H9 (cell line): ENCODE data around the gene DDX51. TPM values are rescaled to one million over a fixed set of nuclear protein-coding genes. Genes with fewer than 3 reads are reported as not detected.

ENCODE experiments used
- DNase-seq: peaks from one replicate; pipeline ENCODE4 v3.0.0-alpha.2; 2017
- H2AFZ ChIP-seq: one replicate; pipeline ENCODE4 v1.6.1; 2013; ENCODE audit warnings: mild to moderate bottlenecking, low read length, control low read depth, moderate library complexity
- H2AK5ac ChIP-seq: 2 replicates; pipeline ENCODE4 v1.6.1; 2013; ENCODE audit warnings: low read length, control low read depth, mixed read lengths; ENCODE audit not compliant: insufficient read length
- H2BK120ac ChIP-seq: one replicate; pipeline ENCODE4 v1.6.1; 2013; ENCODE audit warnings: low read depth, mild to moderate bottlenecking, low read length, control low read depth, inconsistent platforms; ENCODE audit not compliant: poor library complexity, severe bottlenecking
- H2BK12ac ChIP-seq: 2 replicates; pipeline ENCODE4 v1.6.1; 2013; ENCODE audit warnings: low read length, control low read depth, mixed read lengths, low read depth; ENCODE audit not compliant: insufficient read length
- H2BK15ac ChIP-seq: 2 replicates; pipeline ENCODE4 v1.6.1; 2013; ENCODE audit warnings: low read depth, low read length, control low read depth
- H2BK20ac ChIP-seq: one replicate; pipeline ENCODE4 v1.6.1; 2013; ENCODE audit warnings: low read depth, mild to moderate bottlenecking, low read length, control low read depth, inconsistent platforms; ENCODE audit not compliant: poor library complexity, severe bottlenecking
- H2BK5ac ChIP-seq: 2 replicates; pipeline ENCODE4 v1.6.1; 2013; ENCODE audit warnings: low read length, control low read depth, mixed read lengths; ENCODE audit not compliant: insufficient read length
- H3K14ac ChIP-seq: 2 replicates; pipeline ENCODE4 v1.6.1; 2013; ENCODE audit warnings: low read length, control low read depth; ENCODE audit not compliant: insufficient read depth
- H3K18ac ChIP-seq: 2 replicates; pipeline ENCODE4 v1.6.1; 2013; ENCODE audit warnings: low read depth, mild to moderate bottlenecking, mixed read lengths, low read length, control low read depth; ENCODE audit not compliant: insufficient read length
- H3K23ac ChIP-seq: 2 replicates; pipeline ENCODE4 v1.6.1; 2013; ENCODE audit warnings: low read length, control low read depth, mixed read lengths, low read depth; ENCODE audit not compliant: insufficient read length
- H3K23me2 ChIP-seq: 2 replicates; pipeline ENCODE4 v1.6.1; 2013; ENCODE audit warnings: low read depth, mild to moderate bottlenecking, mixed read lengths, low read length, control low read depth; ENCODE audit not compliant: insufficient read length, poor library complexity, severe bottlenecking
- H3K27ac ChIP-seq: 2 replicates; pipeline ENCODE4 v1.5.1; 2013; ENCODE audit warnings: low read length, control low read depth, mixed read lengths, low read depth; ENCODE audit not compliant: insufficient read length
- H3K27me3 ChIP-seq: 2 replicates; pipeline ENCODE4 v1.6.1; 2013; ENCODE audit warnings: low read length, control low read depth, inconsistent platforms; ENCODE audit not compliant: insufficient read depth
- H3K4ac ChIP-seq: 2 replicates; pipeline ENCODE4 v1.6.1; 2013; ENCODE audit warnings: low read depth, mild to moderate bottlenecking, control low read depth, inconsistent platforms, low read length, moderate library complexity
- H3K4me1 ChIP-seq: 2 replicates; pipeline ENCODE4 v1.6.1; 2013; ENCODE audit warnings: low read length, control low read depth, inconsistent platforms; ENCODE audit not compliant: insufficient read depth
- H3K4me2 ChIP-seq: 2 replicates; pipeline ENCODE4 v1.6.1; 2013; ENCODE audit warnings: low read length, control low read depth, mixed read lengths; ENCODE audit not compliant: insufficient read length, insufficient read depth
- H3K56ac ChIP-seq: 2 replicates; pipeline ENCODE4 v1.6.1; 2013; ENCODE audit warnings: low read depth, mild to moderate bottlenecking, mixed read lengths, low read length, control low read depth; ENCODE audit not compliant: insufficient read length
- H3K79me1 ChIP-seq: 2 replicates; pipeline ENCODE4 v1.6.1; 2013; ENCODE audit warnings: low read depth, mild to moderate bottlenecking, moderate library complexity, low read length, control low read depth, inconsistent platforms; ENCODE audit not compliant: insufficient read depth, poor library complexity, severe bottlenecking
- H3K79me2 ChIP-seq: 2 replicates; pipeline ENCODE4 v1.6.1; 2013; ENCODE audit warnings: low read length, control low read depth, inconsistent platforms; ENCODE audit not compliant: insufficient read depth
- H3K9ac ChIP-seq: 2 replicates; pipeline ENCODE4 v1.6.1; 2013; ENCODE audit warnings: low read length, control low read depth, mixed read lengths; ENCODE audit not compliant: insufficient read length; ENCODE audit errors: extremely low read depth
- H3K9me3 ChIP-seq: one replicate; pipeline ENCODE4 v1.6.1; 2013; ENCODE audit warnings: low read depth, low read length, inconsistent platforms; ENCODE audit not compliant: control insufficient read depth
- H3T11ph ChIP-seq: one replicate; pipeline ENCODE4 v1.6.1; 2013; ENCODE audit warnings: mild to moderate bottlenecking, low read length, control low read depth, inconsistent platforms
- H4K20me1 ChIP-seq: one replicate; pipeline ENCODE4 v1.6.1; 2013; ENCODE audit not compliant: control insufficient read depth, insufficient read length, insufficient read depth
- H4K5ac ChIP-seq: 2 replicates; pipeline ENCODE4 v1.6.1; 2013; ENCODE audit warnings: low read depth, mild to moderate bottlenecking, mixed read lengths, low read length, control low read depth; ENCODE audit not compliant: insufficient read length
- H4K8ac ChIP-seq: replicated peaks from 2 replicates; pipeline ENCODE4 v1.6.1; 2013; ENCODE audit warnings: low read length, control low read depth, mixed read lengths, low read depth; ENCODE audit not compliant: insufficient read length
- H4K91ac ChIP-seq: 2 replicates; pipeline ENCODE4 v1.6.1; 2013; ENCODE audit warnings: low read depth, mild to moderate bottlenecking, moderate library complexity, mixed read lengths, low read length, control low read depth; ENCODE audit not compliant: insufficient read length
- H3K27ac Mint-ChIP-seq, 3 experiments: 2 replicates in 2 of 3; 3 replicates in 1 of 3; pipeline ENCODE4 v1.8.0; 2020 to 2021; ENCODE audit warnings: mixed read lengths in 3 of 3, mild to moderate bottlenecking in 1 of 3, moderate library complexity in 1 of 3
- H3K27me3 Mint-ChIP-seq: 2 replicates; pipeline ENCODE4 v1.8.0; 2021; ENCODE audit warnings: low read depth, mild to moderate bottlenecking, moderate library complexity, mixed read lengths
- H3K36me3 Mint-ChIP-seq, 3 experiments: 2 replicates in 2 of 3; 3 replicates in 1 of 3; pipeline ENCODE4 v1.8.0; 2020 to 2021; ENCODE audit warnings: low read depth in 3 of 3, mixed read lengths in 3 of 3; ENCODE audit not compliant: insufficient read depth in 1 of 3
- H3K4me1 Mint-ChIP-seq, 2 experiments: 2 replicates each; pipeline ENCODE4 v1.8.0; 2020; ENCODE audit warnings: mixed read lengths in 2 of 2
- H3K4me3 Mint-ChIP-seq, 2 experiments: 2 replicates in 1 of 2; 3 replicates in 1 of 2; pipeline ENCODE4 v1.8.0; 2020 to 2021; ENCODE audit warnings: mild to moderate bottlenecking in 2 of 2, mixed read lengths in 2 of 2, moderate library complexity in 1 of 2
- H3K9me3 Mint-ChIP-seq, 2 experiments: 2 replicates in 1 of 2; 3 replicates in 1 of 2; pipeline ENCODE4 v1.8.0; 2020; ENCODE audit warnings: mild to moderate bottlenecking in 2 of 2, mixed read lengths in 2 of 2, moderate library complexity in 1 of 2
- CTCF ChIP-seq: fragments of 200-600 bp; sonication (generic); conservative IDR thresholded peaks from 3 replicates; pipeline ENCODE4 v1.8.0; 2021; ENCODE audit warnings: antibody characterized with exemption, mild to moderate bottlenecking
- WGBS: extraction: QIAGEN DNeasy Blood & Tissue Kit; methylation state at CpG from one replicate; pipeline ENCODE4 v1.1.7; 2013; ENCODE audit warnings: missing lambda C conversion rate, low lambda C conversion rate, mixed read lengths; ENCODE audit not compliant: insufficient read length; ENCODE audit errors: extremely low coverage; 5-methylcytosine and 5-hydroxymethylcytosine counted together
- total RNA-seq: library from RNA; stranded (reverse); gene quantifications from 2 replicates; pipeline ENCODE4 v1.2.1, GENCODE V29; 2021

The DDX51 gene
- total RNA-seq, 1 experiment from 2014 or later: 37.9 TPM

GRCh38 chr12:132170637-132171292 is 26.6 kb upstream of the DDX51 start:
- Mint-ChIP-seq H3K4me3 (no peak overlapping the region), H3K27me3 (peaks cover 72% of the 10 kb centered on the region), H3K27ac (no peak overlapping the region), H3K36me3 (peaks cover 0 to 6% (median 0%) of the 10 kb centered on the region in 3 experiments; a peak in 1 of 7 replicates), H3K4me1 (peaks cover 0 to 3% of the 10 kb centered on the region in 2 experiments; a peak in 1 of 4 replicates), H3K9me3 (peaks cover 9 to 13% of the 10 kb centered on the region in 2 experiments; a peak in 4 of 5 replicates)
- Histone ChIP-seq H3K27ac (no peak overlapping the region), H4K20me1 (no peaks in the 10 kb centered on the region), H2BK120ac (no peak overlapping the region), H3K9me3 (no peaks in the 10 kb centered on the region), H3K23me2 (no peaks in the 10 kb centered on the region), H2AFZ (no peak overlapping the region), H3K23ac (no peak overlapping the region), H2BK5ac (no peak overlapping the region), H4K91ac (no peak overlapping the region), H2AK5ac (no peak overlapping the region), H2BK20ac (no peak overlapping the region), H3K27me3 (no peaks in the 10 kb centered on the region; the same call in 1 of the 2 replicates), H4K5ac (no peak overlapping the region), H2BK15ac (no peak overlapping the region), H3K4ac (no peak overlapping the region), H2BK12ac (no peak overlapping the region), H3K14ac (no peak overlapping the region), H3K18ac (no peak overlapping the region), H3K4me2 (no peak overlapping the region), H4K8ac (no peak overlapping the region), H3K79me2 (no peaks in the 10 kb centered on the region), H3K79me1 (no peaks in the 10 kb centered on the region), H3K9ac (no peak overlapping the region), H3T11ph (no peak overlapping the region), H3K4me1 (no peaks in the 10 kb centered on the region), H3K56ac (no peak overlapping the region)
- no CpG with 5 or more reads among the region's 33 CpGs for WGBS
- DNase-seq: no peak
- no peak for TF ChIP-seq CTCF
